Measurements from ENCODE around the gene FUCA1.

- no peak for TF ChIP-seq CTCF (IDR thresholded peaks at IDR 0.05)
- TF ChIP-seq POLR2A (IDR thresholded peaks at IDR 0.05): no peak
- no peak for TF ChIP-seq POLR2AphosphoS5 (IDR thresholded peaks at IDR 0.05)
Observed at GRCh38 chr1:23796466-23797271, 71.4 kb downstream of the FUCA1 start.

All from gastroesophageal sphincter (tissue), 3 donors.